Chondrocyte (in vitro differentiated cells): ENCODE measurements around the gene NFIA. TPM values are rescaled to one million over a fixed set of nuclear protein-coding genes. Genes with fewer than 3 reads are reported as not detected.

Experiments used
- DNase-seq: peaks from one replicate; pipeline ENCODE4 v3.0.0; 2021; ENCODE audit warnings: mixed read lengths, low spot score
- H3K27ac Mint-ChIP-seq: one replicate; pipeline ENCODE4 v1.8.0; 2021; ENCODE audit warnings: mild to moderate bottlenecking, moderate library complexity, mixed read lengths; ENCODE audit not compliant: unreplicated experiment
- H3K27me3 Mint-ChIP-seq: 2 replicates; pipeline ENCODE4 v1.8.0; 2021; ENCODE audit warnings: low read depth, mixed read lengths
- H3K36me3 Mint-ChIP-seq: 2 replicates; pipeline ENCODE4 v1.8.0; 2021; ENCODE audit warnings: low read depth, mixed read lengths
- H3K4me1 Mint-ChIP-seq: 2 replicates; pipeline ENCODE4 v1.8.0; 2021; ENCODE audit warnings: low read depth, mild to moderate bottlenecking, mixed read lengths
- H3K4me3 Mint-ChIP-seq: one replicate; pipeline ENCODE4 v1.8.0; 2021; ENCODE audit warnings: mild to moderate bottlenecking, moderate library complexity, mixed read lengths; ENCODE audit not compliant: unreplicated experiment
- H3K9me3 Mint-ChIP-seq: 2 replicates; pipeline ENCODE4 v1.8.0; 2021; ENCODE audit warnings: low read depth, mixed read lengths
- total RNA-seq: library from RNA; stranded (reverse); gene quantifications from 3 replicates; pipeline ENCODE4 v1.2.1, GENCODE V29; 2021
- TF ChIP-seq, protein P1 (sequence below): fragments of 200-600 bp; sonication (generic); IDR thresholded peaks from 2 replicates; pipeline ENCODE4 v1.5.0; 2021; ENCODE audit warnings: antibody characterized with exemption, mild to moderate bottlenecking, moderate library complexity

Gene NFIA
- total RNA-seq, 1 donor from 2014 or later = 43.0 TPM

DNA sequence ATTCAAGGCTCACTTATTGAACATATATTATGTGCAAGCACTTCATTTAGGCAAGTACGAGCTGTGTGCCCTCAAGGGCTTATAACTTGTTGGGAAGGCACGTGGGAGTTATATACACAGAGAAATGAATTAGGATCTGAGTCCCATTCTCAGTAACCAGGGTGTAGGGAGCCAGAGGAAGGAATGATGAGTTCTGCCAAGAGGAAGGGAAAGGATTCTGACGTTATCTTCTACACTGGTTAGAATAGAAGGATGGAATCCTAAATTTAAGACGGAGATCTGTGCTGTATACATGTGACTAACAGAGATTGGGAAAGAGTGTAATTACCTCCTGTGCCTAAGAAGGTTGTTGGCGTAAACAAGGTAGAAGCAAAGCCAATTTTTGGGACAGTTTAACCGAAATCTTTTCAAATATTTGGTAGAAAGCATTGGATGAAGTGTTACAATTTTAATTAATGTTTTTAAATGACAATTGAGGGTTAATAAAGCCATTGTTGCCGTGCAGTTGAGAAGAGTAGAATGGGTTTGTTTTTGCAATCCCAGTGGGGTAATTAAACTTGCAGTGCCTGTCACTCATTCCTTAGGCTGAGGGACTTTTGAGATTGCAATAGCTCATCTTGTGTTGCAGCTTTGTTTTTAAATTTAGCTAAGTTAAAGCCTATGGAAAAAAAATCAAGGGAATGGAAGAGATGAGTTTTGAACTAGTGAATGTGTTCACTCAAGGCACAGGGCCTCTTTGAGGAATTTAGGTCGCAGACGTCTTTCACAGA, 177.2 kb downstream of the NFIA start:
- no peak overlapping the region for H3K4me3 Mint-ChIP-seq
- DNase-seq = no peak
- TF ChIP-seq, protein P1, sequence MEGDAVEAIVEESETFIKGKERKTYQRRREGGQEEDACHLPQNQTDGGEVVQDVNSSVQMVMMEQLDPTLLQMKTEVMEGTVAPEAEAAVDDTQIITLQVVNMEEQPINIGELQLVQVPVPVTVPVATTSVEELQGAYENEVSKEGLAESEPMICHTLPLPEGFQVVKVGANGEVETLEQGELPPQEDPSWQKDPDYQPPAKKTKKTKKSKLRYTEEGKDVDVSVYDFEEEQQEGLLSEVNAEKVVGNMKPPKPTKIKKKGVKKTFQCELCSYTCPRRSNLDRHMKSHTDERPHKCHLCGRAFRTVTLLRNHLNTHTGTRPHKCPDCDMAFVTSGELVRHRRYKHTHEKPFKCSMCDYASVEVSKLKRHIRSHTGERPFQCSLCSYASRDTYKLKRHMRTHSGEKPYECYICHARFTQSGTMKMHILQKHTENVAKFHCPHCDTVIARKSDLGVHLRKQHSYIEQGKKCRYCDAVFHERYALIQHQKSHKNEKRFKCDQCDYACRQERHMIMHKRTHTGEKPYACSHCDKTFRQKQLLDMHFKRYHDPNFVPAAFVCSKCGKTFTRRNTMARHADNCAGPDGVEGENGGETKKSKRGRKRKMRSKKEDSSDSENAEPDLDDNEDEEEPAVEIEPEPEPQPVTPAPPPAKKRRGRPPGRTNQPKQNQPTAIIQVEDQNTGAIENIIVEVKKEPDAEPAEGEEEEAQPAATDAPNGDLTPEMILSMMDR = no peak
- H3K36me3 Mint-ChIP-seq = no peaks in the 10 kb centered on the region
- H3K27ac Mint-ChIP-seq = no peak overlapping the region
- H3K27me3 Mint-ChIP-seq = no peaks in the 10 kb centered on the region
- peaks cover 44% of the 10 kb centered on the region for H3K4me1 Mint-ChIP-seq
- H3K9me3 Mint-ChIP-seq = no peaks in the 10 kb centered on the region

DNA sequence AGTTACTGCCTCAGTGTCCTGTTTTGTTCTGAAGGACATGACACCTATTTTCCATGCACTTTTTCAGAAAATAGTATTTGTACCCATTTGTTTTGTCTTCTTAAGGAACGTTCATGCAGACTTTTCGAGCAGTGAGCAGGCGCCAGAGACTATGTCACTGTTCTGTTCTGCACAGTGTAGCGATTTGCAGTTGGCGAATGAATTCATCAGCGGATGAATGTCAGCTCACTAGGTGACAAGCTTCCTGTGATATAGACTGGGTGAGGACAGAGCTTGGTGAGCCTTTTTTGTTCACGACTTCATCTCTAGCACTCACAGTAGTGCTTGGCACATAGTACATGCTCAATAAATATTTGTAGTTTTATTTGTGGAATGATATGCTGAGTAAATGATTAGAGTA, 177.8 kb downstream of the NFIA start:
- Mint-ChIP-seq H3K36me3 (no peaks in the 10 kb centered on the region), H3K9me3 (no peaks in the 10 kb centered on the region), H3K4me1 (peaks cover 38% of the 10 kb centered on the region), H3K4me3 (no peak overlapping the region), H3K27ac (no peak overlapping the region), H3K27me3 (no peaks in the 10 kb centered on the region)
- TF ChIP-seq, protein P1 = no peak
- no peak for DNase-seq

DNA sequence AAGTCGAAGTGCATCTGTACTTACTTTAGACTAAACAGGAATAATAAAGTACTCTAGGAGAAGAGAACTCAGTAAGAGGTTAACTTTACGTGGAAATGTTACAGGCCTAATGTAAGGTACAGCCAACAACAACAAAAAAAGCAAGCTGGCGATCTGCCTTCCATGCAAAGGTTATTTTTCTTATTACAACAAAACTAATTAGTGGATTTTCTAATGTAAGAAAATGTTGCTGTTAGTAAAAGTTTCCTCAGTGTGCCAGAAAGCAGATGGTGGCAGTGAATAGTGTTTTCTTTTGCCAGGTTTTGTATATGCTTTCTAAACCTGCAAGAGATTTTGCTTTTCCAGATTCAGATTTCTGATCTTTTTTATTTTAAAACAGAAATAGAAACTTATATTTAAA, 179.2 kb downstream of the NFIA start:
- H3K27ac Mint-ChIP-seq = no peak overlapping the region
- no peak overlapping the region for H3K4me3 Mint-ChIP-seq
- H3K36me3 Mint-ChIP-seq = no peaks in the 10 kb centered on the region
- no peak for DNase-seq
- TF ChIP-seq, protein P1 = no peak
- H3K4me1 Mint-ChIP-seq = peaks cover 29% of the 10 kb centered on the region
- no peaks in the 10 kb centered on the region for H3K27me3 Mint-ChIP-seq
- H3K9me3 Mint-ChIP-seq = no peaks in the 10 kb centered on the region

DNA sequence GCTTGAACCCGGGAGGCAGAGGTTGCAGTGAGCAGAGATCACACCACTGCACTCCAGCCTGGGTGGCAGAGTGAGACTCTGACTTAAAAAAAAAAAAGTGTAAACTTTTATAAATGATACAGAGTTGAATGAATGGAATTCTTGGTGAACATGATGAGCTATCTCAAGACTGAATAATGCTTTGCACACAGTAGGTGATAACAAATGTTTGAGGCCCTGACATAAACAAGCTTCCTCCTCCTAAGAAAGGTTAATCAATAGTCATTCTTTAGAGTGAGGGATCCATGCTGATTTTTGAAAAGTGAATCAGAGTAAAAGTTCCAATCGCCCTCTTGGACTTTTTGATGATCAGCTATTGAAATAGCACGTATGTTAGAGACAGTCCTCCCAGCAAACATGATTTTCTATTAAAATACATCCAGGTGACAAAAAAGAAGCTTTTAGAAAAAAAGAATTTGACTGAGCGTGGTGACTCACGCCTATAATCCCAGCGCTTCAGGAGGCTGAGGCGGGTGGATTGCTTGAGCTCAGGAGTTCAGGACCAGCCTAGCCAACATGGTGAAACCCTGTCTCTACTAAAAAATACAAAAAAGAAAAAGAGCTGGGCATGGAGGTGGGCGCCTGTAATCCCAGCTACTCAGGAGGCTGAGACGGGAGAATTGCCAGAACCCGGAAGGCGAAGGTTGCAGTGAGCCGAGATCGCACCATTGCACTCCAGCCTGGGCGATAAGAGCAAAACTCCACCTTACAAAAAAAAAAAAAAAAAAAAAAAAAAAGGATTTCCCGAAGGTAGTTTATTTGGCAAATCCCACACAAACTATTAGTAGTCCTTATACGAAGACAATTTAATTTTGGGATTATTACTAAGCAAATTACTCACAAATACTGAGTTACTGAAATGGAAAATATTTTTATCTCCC, 181.8 kb downstream of the NFIA start:
- peaks cover 26% of the 10 kb centered on the region for H3K4me1 Mint-ChIP-seq
- H3K27me3 Mint-ChIP-seq = no peaks in the 10 kb centered on the region
- no peak overlapping the region for H3K4me3 Mint-ChIP-seq
- TF ChIP-seq, protein P1 = no peak
- H3K9me3 Mint-ChIP-seq = no peaks in the 10 kb centered on the region
- H3K36me3 Mint-ChIP-seq = no peaks in the 10 kb centered on the region
- no peak overlapping the region for H3K27ac Mint-ChIP-seq
- DNase-seq = no peak

DNA sequence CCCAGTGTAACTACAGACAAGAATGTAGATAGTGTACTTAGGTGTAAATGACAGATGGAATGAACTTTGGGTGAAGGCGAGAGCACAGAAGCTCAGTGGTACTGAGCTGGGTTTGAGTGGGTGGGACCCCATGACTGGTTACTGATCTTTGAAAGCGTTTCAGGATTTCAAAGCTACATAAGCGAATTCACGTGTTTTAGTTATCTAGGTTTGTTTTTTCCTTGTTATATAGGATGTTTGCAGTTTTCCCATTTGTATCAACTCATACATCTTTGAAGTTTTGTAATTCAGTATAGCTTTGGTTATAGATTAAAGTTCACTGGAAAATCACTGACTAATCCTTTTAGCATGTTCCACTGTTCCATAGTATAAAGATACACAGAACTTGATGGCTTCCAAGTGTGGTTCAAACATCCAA, 182.5 kb downstream of the NFIA start:
- Mint-ChIP-seq H3K9me3 (no peaks in the 10 kb centered on the region), H3K27me3 (no peaks in the 10 kb centered on the region), H3K27ac (no peak overlapping the region), H3K4me3 (no peak overlapping the region), H3K4me1 (peaks cover 21% of the 10 kb centered on the region), H3K36me3 (no peaks in the 10 kb centered on the region)
- TF ChIP-seq, protein P1 = no peak
- no peak for DNase-seq
